Colonic mucosa (tissue), 4 donors: ENCODE measurements around the gene ARFGAP1. TPM values are rescaled to one million over a fixed set of nuclear protein-coding genes. Genes with fewer than 3 reads are reported as not detected.

Source experiments
- DNase-seq: peaks from one replicate; pipeline ENCODE4 v3.0.0-alpha.2; 2020
- H3K27ac ChIP-seq: fragments of 200-600 bp; one replicate; pipeline ENCODE4 v1.8.0; 2021
- H3K27me3 ChIP-seq: fragments of 200-600 bp; one replicate; pipeline ENCODE4 v1.8.0; 2021
- H3K36me3 ChIP-seq: fragments of 200-600 bp; one replicate; pipeline ENCODE4 v1.8.0; 2021
- H3K4me1 ChIP-seq: fragments of 200-600 bp; one replicate; pipeline ENCODE4 v1.8.0; 2021; ENCODE audit warnings: mild to moderate bottlenecking
- H3K4me3 ChIP-seq: fragments of 200-600 bp; one replicate; pipeline ENCODE4 v1.8.0; 2021
- H3K9ac ChIP-seq, 2 donors: one replicate each; pipeline ENCODE4 v1.7.0; 2013; ENCODE audit warnings: control low read depth in 2 of 2, low read depth in 2 of 2, low read length in 2 of 2
- H3K9me3 ChIP-seq: fragments of 200-600 bp; one replicate; pipeline ENCODE4 v1.8.0; 2021
- intact Hi-C: fragments of 100-400 bp; cut with DNase I; formaldehyde crosslinking; loops from one replicate; pipeline ENCODE4 v1.14.1; 2022
- total RNA-seq, 2 donors: library from RNA; stranded (reverse); fragmentation: NEBNext Ultra II Directional in 1 of 2; extraction: Animal tissue kit (Norgen Biotek cat#: 25700) in 1 of 2; gene quantifications; one replicate each; pipeline ENCODE4 v1.2.1, GENCODE V29; 2021
- TF ChIP-seq, protein P1 (sequence below): fragments of 200-600 bp; IDR thresholded peaks from one replicate; pipeline ENCODE4 v1.8.0; 2022; ENCODE audit warnings: antibody characterized with exemption, mild to moderate bottlenecking
- donor health status: healthy.
- donor health status: DM: no; HTN: no; CAD: no.
- donor health status: DM: no; HTN: no; CAD: no.

ARFGAP1 gene
- 100 to 1,000 TPM in 1 of 2 donors, 10 to 100 TPM in 1; 66.9 to 109 TPM for total RNA-seq

DNA sequence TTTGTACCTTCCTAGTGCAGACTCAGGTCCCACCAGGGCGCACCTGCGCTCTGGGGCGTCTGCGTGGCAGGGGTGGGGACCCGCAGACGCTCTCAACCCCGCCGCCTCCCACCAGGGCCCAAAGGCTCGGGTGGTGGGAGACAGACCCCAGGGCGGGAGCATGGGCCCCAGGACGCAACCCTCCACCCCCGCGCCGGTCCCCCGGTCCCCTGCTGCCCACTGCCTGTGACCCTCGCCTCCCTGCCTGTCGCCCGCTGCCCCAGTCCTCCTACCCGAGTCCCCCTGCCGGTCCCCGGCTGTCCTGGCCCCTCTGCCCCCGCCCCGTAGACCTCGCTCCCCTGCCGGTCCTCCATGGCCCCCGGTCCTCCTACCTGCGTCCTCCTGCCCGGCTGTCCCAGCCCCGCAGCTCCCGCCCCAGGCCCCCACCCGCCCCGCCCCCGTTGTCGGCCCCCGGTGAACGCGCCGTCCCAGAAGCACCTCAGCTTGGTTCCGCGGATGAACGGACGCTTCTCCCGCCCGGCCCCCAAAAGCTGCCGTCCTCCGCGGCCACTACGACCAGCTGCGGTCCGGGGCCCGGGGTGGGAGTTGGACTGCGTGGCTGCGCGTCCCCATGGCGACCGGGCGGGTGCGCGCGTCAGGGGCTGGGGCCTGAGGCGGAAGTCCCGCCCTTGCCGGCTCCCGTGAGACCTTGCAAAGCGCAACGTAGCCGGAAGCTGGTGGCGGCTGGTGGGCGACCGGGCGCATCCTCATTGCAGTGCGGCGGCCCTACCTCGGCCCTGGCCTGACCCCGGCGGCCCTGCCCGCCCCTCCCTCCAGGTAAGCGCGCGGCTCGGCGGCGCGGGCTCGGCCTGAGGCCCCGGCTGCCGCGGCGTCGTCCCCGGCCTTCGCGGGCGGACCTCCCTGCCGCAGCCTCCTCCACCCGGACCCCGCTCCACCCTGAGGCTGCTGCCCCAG lies at the start of gene ARFGAP1:
ARFGAP1 (plus strand) TSS at position 709 of the 954 bp plus-strand sequence. CDS start 2,768 bp downstream, outside the sequence.
- Histone ChIP-seq H3K4me1 (peaks cover 9% of the 10 kb centered on the region), H3K36me3 (no peaks in the 10 kb centered on the region), H3K27me3 (no peaks in the 10 kb centered on the region), H3K27ac (peak within 1 kb of the TSS; percentile 50), H3K4me3 (peak within 1 kb of the TSS; percentile 92), H3K9me3 (no peaks in the 10 kb centered on the region), H3K9ac (peak within 1 kb of the TSS; percentile 81 to 93)
- DNase-seq = peak; percentile 89
- intact Hi-C loops = no loop called here
- TF ChIP-seq, protein P1, sequence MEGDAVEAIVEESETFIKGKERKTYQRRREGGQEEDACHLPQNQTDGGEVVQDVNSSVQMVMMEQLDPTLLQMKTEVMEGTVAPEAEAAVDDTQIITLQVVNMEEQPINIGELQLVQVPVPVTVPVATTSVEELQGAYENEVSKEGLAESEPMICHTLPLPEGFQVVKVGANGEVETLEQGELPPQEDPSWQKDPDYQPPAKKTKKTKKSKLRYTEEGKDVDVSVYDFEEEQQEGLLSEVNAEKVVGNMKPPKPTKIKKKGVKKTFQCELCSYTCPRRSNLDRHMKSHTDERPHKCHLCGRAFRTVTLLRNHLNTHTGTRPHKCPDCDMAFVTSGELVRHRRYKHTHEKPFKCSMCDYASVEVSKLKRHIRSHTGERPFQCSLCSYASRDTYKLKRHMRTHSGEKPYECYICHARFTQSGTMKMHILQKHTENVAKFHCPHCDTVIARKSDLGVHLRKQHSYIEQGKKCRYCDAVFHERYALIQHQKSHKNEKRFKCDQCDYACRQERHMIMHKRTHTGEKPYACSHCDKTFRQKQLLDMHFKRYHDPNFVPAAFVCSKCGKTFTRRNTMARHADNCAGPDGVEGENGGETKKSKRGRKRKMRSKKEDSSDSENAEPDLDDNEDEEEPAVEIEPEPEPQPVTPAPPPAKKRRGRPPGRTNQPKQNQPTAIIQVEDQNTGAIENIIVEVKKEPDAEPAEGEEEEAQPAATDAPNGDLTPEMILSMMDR = no peak

DNA sequence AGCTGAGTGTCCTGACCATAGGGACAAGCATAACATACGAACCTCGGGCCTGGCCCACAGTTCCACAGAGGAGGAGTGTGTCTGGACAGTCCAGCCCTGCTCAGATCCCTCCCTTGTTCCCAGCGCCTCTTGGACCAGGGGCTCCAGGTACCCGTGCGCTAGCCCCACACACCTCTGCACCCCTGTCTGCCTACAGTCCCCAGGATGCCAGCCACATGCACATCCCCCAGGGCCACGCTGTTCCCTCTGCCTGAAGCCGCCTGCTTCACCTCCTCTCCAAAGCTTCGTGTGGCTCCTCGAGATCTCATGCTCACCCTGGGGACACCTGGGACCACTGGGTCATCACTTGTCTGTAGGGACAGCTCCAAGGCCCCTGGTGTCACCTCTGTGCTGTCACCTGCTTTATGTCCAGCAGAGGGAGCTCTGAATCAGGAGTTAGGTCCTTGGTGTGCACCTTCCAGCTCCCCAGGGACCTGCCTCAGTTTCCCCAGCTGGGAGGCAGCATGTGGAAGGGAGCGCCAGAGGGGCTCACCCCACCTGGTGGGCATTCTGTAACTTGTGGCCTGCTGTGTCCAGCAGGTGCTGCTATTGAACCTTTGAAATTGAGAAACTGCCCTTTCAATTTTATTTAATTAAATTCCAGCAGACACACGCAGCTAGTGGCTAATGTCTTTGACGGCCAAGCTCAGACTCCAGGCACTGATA lies 49.3 kb upstream of the ARFGAP1 start:
- Histone ChIP-seq H3K9me3 (no peaks in the 10 kb centered on the region), H3K27ac (no peak overlapping the region), H3K36me3 (no peaks in the 10 kb centered on the region), H3K4me3 (no peak overlapping the region), H3K4me1 (no peaks in the 10 kb centered on the region), H3K27me3 (no peaks in the 10 kb centered on the region), H3K9ac (no peak overlapping the region)
- TF ChIP-seq, protein P1 = peak; percentile 64
- peak; percentile 56 for DNase-seq
- intact Hi-C loops = loop anchor here (2.0 kb wide), 1 partner anchor 70 kb away; the partner anchor contains the start of gene COL20A1

DNA sequence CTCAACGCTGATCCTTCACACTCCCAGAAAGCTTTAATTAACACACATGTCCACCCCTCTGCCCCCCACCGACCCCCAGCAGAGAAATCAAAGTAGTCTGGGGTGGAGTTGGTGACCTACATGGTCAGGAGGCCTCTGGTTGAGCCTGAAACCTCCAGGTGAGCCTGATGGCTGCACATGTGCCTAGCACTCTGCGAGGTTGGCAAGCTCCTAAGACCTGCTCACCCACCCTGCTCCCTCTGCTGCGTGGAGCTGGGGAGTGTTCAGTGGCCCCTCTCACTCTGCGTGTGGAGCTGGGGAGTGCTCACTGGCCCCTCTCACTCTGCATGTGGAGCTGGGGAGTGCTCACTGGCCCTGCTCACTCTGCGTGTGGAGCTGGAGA lies 48.8 kb upstream of the ARFGAP1 start:
- no peaks in the 10 kb centered on the region for H3K36me3 ChIP-seq
- no peak overlapping the region for H3K4me3 ChIP-seq
- H3K4me1 ChIP-seq = no peaks in the 10 kb centered on the region
- intact Hi-C loops = loop anchor here (2.0 kb wide), 1 partner anchor 69 kb away; the partner anchor contains the start of gene COL20A1
- no peak overlapping the region for H3K27ac ChIP-seq
- DNase-seq = no peak
- no peaks in the 10 kb centered on the region for H3K9me3 ChIP-seq
- TF ChIP-seq, protein P1 = no peak
- no peak overlapping the region for H3K9ac ChIP-seq
- H3K27me3 ChIP-seq = no peaks in the 10 kb centered on the region

GRCh38 chr20:63224412-63225081 lies 48.1 kb upstream of the ARFGAP1 start:
- no peak overlapping the region for H3K9ac ChIP-seq
- no peak for DNase-seq
- no peak overlapping the region for H3K4me3 ChIP-seq
- intact Hi-C loops = no loop called here
- H3K27ac ChIP-seq = no peak overlapping the region
- TF ChIP-seq, protein P1 = no peak
- no peaks in the 10 kb centered on the region for H3K27me3 ChIP-seq
- no peaks in the 10 kb centered on the region for H3K36me3 ChIP-seq
- no peaks in the 10 kb centered on the region for H3K4me1 ChIP-seq
- no peaks in the 10 kb centered on the region for H3K9me3 ChIP-seq

DNA sequence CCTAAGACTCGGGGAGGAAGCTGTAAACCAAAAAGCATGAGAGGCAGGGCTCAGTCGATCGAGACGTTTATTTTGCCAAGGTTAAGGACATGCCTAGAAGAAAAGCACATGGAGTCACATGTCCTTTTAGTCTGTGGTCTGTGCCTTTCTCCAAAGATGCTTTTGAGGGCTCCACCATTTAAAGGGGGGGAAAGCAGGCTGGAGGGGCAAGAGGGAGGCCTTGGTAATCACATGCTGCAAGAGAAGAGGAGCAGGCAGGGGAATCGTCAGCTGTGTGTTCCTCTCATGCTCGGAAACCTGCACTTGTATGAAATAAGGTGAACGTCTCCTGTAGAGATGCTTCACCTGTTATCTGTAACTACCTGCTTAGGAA lies 47.5 kb upstream of the ARFGAP1 start:
- H3K4me3 ChIP-seq = no peak overlapping the region
- H3K36me3 ChIP-seq = no peaks in the 10 kb centered on the region
- H3K27me3 ChIP-seq = no peaks in the 10 kb centered on the region
- no peak for DNase-seq
- TF ChIP-seq, protein P1 = no peak
- no peak overlapping the region for H3K9ac ChIP-seq
- H3K4me1 ChIP-seq = no peaks in the 10 kb centered on the region
- intact Hi-C loops = no loop called here
- no peaks in the 10 kb centered on the region for H3K9me3 ChIP-seq
- no peak overlapping the region for H3K27ac ChIP-seq
